CD4-positive, alpha-beta T cell (primary cell): ENCODE data around the gene MEIS1. TPM values are rescaled to one million over a fixed set of nuclear protein-coding genes. Genes with fewer than 3 reads are reported as not detected.

Experiments used
- ATAC-seq: fragments of 200-7000 bp; cut with Tn5 transposase; one replicate; pipeline ENCODE4 v1.10.0; 2022; ENCODE audit warnings: mild to moderate bottlenecking; ENCODE audit not compliant: poor library complexity
- CTCF ChIA-PET: fragments of 350-600 bp; sonication (Branson Sonifier 250); formaldehyde crosslinking; loops from one replicate; lab custom pipeline; 2021; ENCODE audit warnings: antibody characterized with exemption, inconsistent platforms; lab: Charles Lee
- POLR2A ChIA-PET: fragments of 350-600 bp; sonication (Branson Sonifier 250); formaldehyde crosslinking; loops from one replicate; lab custom pipeline; 2021; ENCODE audit warnings: antibody characterized with exemption, inconsistent platforms; lab: Charles Lee
- DNase-seq, 14 experiments: peaks; one replicate each; pipeline ENCODE4 v3.0.0-alpha.2; 2013 to 2020; ENCODE audit warnings: mixed read lengths in 2 of 14
- H3K27ac ChIP-seq, 2 donors: one replicate each; pipeline versions ENCODE4 v1.5.1 to v1.7.0; 2013; ENCODE audit warnings: low read length in 2 of 2, low read depth in 1 of 2, mild to moderate bottlenecking in 1 of 2
- H3K27me3 ChIP-seq, 2 experiments: 1 replicate in 1 of 2; 2 replicates in 1 of 2; pipeline versions ENCODE4 v1.6.1 to v1.7.0; 2013; ENCODE audit warnings: low read length in 2 of 2, control low read depth in 1 of 2, mild to moderate bottlenecking in 1 of 2, moderate library complexity in 1 of 2; ENCODE audit not compliant: insufficient read depth in 2 of 2, control insufficient read depth in 1 of 2
- H3K36me3 ChIP-seq: one replicate; pipeline ENCODE4 v1.6.1; 2013; ENCODE audit warnings: low read length, control low read depth; ENCODE audit not compliant: insufficient read depth
- H3K4me1 ChIP-seq: one replicate; pipeline ENCODE4 v1.6.1; 2013; ENCODE audit warnings: low read length, control low read depth; ENCODE audit not compliant: insufficient read depth
- H3K4me3 ChIP-seq: one replicate; pipeline ENCODE4 v1.5.1; 2013; ENCODE audit warnings: mild to moderate bottlenecking, low read length, moderate library complexity
- H3K9me3 ChIP-seq, 2 experiments: 1 replicate in 1 of 2; 2 replicates in 1 of 2; pipeline versions ENCODE4 v1.6.1 to v1.7.0; 2013; ENCODE audit warnings: low read length in 2 of 2, mild to moderate bottlenecking in 2 of 2, control low read depth in 1 of 2, moderate library complexity in 1 of 2; ENCODE audit not compliant: control insufficient read depth in 1 of 2, insufficient read depth in 1 of 2
- H3K27ac Mint-ChIP-seq: one replicate; pipeline ENCODE4 v1.8.0; 2020; ENCODE audit warnings: mixed read lengths
- H3K27me3 Mint-ChIP-seq: one replicate; pipeline ENCODE4 v1.8.0; 2021; ENCODE audit warnings: mixed read lengths
- H3K36me3 Mint-ChIP-seq: one replicate; pipeline ENCODE4 v1.8.0; 2021; ENCODE audit warnings: low read depth, mixed read lengths
- H3K4me1 Mint-ChIP-seq: one replicate; pipeline ENCODE4 v1.8.0; 2021; ENCODE audit warnings: low read depth, mixed read lengths
- H3K4me3 Mint-ChIP-seq: one replicate; pipeline ENCODE4 v1.8.0; 2020; ENCODE audit warnings: mild to moderate bottlenecking, mixed read lengths
- H3K9me3 Mint-ChIP-seq: one replicate; pipeline ENCODE4 v1.8.0; 2020; ENCODE audit warnings: mixed read lengths
- intact Hi-C, 2 experiments: fragments of 100-400 bp; cut with DNase I in 1 of 2; cut with micrococcal nuclease in 1 of 2; formaldehyde crosslinking; loops; one replicate each; pipeline versions ENCODE4 v1.15.1 to v1.9.0; 2023 to 2025; cut with DNase I, micrococcal nuclease
- total RNA-seq, 174 experiments: library from RNA in 2 of 174; stranded (reverse) in 2 of 174; gene quantifications; one replicate each; pipeline ENCODE4 v1.2.3 and lab custom pipeline; 2021 to 2026
- TF ChIP-seq, protein P1 (sequence below): fragments of 200-600 bp; IDR thresholded peaks from one replicate; pipeline ENCODE4 v1.8.0; 2022; ENCODE audit warnings: antibody characterized with exemption, mild to moderate bottlenecking

The MEIS1 gene
- total RNA-seq, 2 experiments from 2014 or later: not detected

DNA sequence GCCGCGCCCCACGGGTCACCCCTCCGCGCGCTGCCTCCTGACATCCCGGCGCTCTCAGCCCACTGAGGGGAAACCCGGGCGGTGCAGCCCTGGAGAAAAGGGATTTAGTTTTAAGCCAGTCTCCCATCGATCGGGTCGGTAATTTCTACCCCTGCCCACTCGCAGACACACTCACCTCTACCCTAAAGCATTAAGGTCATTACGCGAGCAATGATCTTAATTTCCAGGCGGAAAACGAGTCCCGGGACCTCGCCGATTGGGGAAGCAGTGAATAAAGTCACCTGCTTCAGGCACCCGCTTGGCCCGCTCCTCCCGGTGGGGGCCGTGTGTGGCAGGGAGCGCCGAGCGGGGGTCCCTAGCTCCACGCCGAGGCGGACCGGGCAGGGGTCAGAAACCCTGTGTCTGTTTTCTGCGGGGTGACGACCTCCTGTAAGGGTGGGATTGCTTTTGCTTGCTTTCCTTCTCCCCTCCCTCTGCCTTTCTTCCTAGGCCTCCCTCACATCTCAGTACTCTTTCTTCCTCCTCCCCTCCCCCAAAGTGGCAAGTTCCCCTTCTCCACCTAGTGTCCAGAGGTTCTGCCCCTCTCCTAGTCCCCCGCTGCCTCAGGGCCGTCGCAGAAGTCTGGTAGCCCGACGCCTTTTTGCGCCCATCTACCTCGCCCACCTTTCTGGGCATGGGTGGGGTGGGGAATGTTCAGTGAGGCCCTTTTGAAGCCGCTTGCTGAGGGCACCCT lies 142.6 kb downstream of the MEIS1 start:
- H3K4me3 ChIP-seq: no peak overlapping the region
- DNase-seq (no peak), ATAC-seq (no peak)
- TF ChIP-seq, protein P1, sequence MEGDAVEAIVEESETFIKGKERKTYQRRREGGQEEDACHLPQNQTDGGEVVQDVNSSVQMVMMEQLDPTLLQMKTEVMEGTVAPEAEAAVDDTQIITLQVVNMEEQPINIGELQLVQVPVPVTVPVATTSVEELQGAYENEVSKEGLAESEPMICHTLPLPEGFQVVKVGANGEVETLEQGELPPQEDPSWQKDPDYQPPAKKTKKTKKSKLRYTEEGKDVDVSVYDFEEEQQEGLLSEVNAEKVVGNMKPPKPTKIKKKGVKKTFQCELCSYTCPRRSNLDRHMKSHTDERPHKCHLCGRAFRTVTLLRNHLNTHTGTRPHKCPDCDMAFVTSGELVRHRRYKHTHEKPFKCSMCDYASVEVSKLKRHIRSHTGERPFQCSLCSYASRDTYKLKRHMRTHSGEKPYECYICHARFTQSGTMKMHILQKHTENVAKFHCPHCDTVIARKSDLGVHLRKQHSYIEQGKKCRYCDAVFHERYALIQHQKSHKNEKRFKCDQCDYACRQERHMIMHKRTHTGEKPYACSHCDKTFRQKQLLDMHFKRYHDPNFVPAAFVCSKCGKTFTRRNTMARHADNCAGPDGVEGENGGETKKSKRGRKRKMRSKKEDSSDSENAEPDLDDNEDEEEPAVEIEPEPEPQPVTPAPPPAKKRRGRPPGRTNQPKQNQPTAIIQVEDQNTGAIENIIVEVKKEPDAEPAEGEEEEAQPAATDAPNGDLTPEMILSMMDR: no peak
- ChIA-PET CTCF (no interaction called here), POLR2A (no interaction called here)
- H3K4me1 Mint-ChIP-seq: peaks cover 8% of the 10 kb centered on the region
- H3K27me3 Mint-ChIP-seq: peaks cover 68% of the 10 kb centered on the region
- H3K4me3 Mint-ChIP-seq: no peak overlapping the region
- no peaks in the 10 kb centered on the region for H3K36me3 ChIP-seq
- no peaks in the 10 kb centered on the region for H3K9me3 Mint-ChIP-seq
- H3K36me3 Mint-ChIP-seq: no peaks in the 10 kb centered on the region
- H3K4me1 ChIP-seq: peaks cover 13% of the 10 kb centered on the region
- H3K27ac ChIP-seq: no peak overlapping the region
- H3K27me3 ChIP-seq: peaks cover 62 to 88% of the 10 kb centered on the region in 2 experiments
- H3K27ac Mint-ChIP-seq: no peak overlapping the region
- peaks cover 0 to 42% of the 10 kb centered on the region in 2 experiments for H3K9me3 ChIP-seq
- intact Hi-C loops: no loop called here

DNA sequence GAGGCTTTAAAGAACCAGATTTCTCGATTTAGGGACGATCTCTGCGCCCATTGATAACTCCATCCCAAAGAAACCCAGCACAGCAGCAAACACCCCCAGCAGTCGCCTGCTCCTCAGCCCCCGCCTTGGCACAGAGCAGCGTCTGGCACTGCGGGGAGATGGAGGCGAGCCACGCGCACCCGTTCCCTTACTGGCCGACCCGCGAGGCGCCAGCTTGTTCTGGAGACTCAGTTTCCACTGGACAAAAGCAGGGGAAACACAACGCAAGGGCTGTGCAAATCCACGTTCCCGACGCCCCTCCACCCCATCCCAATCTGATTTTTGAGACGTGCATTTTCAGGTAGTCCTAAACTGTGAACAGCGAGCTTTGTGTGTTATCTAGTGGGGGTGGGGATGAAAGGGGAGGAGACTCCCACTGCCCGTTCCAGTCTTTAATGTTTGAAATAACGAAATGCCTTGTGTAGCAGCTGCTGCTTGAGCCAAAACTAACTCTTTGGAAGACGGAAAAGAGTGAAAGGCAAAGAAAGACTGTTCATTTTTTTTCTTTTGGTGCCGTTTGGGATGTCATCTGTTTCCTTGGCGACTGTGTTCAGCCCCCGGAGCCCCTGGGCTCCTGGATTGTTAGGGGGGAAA lies 143.2 kb downstream of the MEIS1 start:
- Mint-ChIP-seq H3K4me3 (no peak overlapping the region), H3K36me3 (no peaks in the 10 kb centered on the region), H3K9me3 (no peaks in the 10 kb centered on the region), H3K4me1 (peaks cover 8% of the 10 kb centered on the region), H3K27me3 (peaks cover 68% of the 10 kb centered on the region), H3K27ac (no peak overlapping the region)
- H3K27me3 ChIP-seq: peaks cover 68 to 88% of the 10 kb centered on the region in 2 experiments
- peaks cover 13% of the 10 kb centered on the region for H3K4me1 ChIP-seq
- H3K27ac ChIP-seq: no peak overlapping the region
- ATAC-seq (no peak), DNase-seq (no peak)
- H3K4me3 ChIP-seq: no peak overlapping the region
- ChIA-PET CTCF (no interaction called here), POLR2A (no interaction called here)
- intact Hi-C loops: no loop called here
- TF ChIP-seq, protein P1: no peak
- no peaks in the 10 kb centered on the region for H3K36me3 ChIP-seq
- peaks cover 0 to 49% of the 10 kb centered on the region in 2 experiments for H3K9me3 ChIP-seq

DNA sequence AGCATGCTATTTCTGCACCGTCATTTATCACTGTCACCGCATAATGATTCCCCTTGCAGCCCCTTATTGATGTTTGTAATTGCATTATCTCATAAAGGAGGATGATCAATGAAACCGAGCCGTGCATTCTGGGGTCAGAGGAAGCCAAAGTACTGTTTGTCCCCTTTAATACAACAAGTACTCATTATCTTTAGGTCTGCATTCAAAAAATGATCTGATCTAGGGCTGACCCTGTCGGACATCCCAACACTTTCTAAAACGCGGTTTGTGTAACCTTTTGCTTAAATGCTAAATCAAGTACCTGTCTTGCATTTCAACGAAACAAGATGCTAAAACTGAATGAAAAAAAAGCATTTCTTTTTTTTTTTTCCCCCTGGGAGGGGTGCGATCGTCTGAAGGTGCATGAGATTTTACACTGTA lies 143.8 kb downstream of the MEIS1 start:
- Histone ChIP-seq H3K27me3 (peaks cover 68 to 88% of the 10 kb centered on the region in 2 experiments), H3K27ac (no peak overlapping the region), H3K9me3 (peaks cover 0 to 54% of the 10 kb centered on the region in 2 experiments), H3K4me1 (peaks cover 13% of the 10 kb centered on the region), H3K36me3 (no peaks in the 10 kb centered on the region), H3K4me3 (no peak overlapping the region)
- intact Hi-C loops: no loop called here
- no peak for ATAC-seq
- Mint-ChIP-seq H3K4me1 (peaks cover 8% of the 10 kb centered on the region), H3K9me3 (no peaks in the 10 kb centered on the region), H3K36me3 (no peaks in the 10 kb centered on the region), H3K4me3 (no peak overlapping the region), H3K27me3 (peaks cover 64% of the 10 kb centered on the region), H3K27ac (no peak overlapping the region)
- ChIA-PET POLR2A (no interaction called here), CTCF (no interaction called here)
- TF ChIP-seq, protein P1: no peak
- DNase-seq: no peak
